ENCODE measurements around the gene DNER.

DNER gene

GRCh38 chr2:229669841-229670240 is 44.5 kb downstream of the DNER start:
- DNase-seq: no peak

GRCh38 chr2:229666811-229667210 is 47.5 kb downstream of the DNER start:
- no peak for DNase-seq

GRCh38 chr2:229665158-229665557 is 49.2 kb downstream of the DNER start:
- no peak for DNase-seq

DNA sequence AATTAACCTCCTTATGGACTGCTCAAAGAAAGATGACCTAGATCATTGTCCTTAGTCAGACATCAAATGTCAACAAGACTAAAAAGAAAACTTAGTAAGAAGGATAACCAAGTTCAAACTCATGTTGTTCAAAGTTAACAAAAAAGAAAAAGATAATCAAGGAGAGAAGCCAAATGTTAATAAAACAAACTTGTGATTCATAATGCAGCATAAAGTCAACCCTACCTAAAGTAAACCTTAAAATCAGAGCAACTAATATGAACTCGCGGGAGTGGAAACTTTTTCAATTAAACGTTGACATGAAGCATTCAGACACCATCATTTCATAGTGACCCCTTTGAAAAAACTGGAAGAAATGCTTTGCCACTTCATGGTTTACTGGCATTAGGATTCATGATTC is 52.9 kb downstream of the DNER start:
- no peak for DNase-seq

- no peak for DNase-seq
Measured at GRCh38 chr2:229660951-229661350, 53.4 kb downstream of the DNER start.

GRCh38 chr2:229660391-229660790 is 54.0 kb downstream of the DNER start:
- no peak for DNase-seq

GRCh38 chr2:229658004-229658403 is 56.4 kb downstream of the DNER start:
- no peak for DNase-seq

DNA sequence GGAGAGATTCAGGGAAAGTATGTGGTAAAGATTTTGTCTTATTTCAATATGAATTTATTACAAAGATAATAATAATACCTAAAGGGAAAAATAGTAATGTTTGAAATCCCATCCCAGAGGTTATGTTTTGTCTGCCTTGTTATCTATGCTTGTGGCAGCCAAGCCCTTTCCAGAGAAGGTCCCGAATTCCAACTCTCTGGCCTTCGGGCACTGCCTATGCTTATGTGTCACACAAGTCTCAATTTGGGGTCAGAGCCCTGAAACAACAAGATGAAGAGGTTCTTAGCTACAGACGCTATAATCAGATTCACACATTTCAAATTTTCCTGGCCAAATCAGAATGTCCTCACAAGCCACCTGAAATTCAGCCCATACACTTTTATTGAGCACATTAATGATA is 59.9 kb downstream of the DNER start:
- DNase-seq: no peak

GRCh38 chr2:229653531-229653930 is 60.8 kb downstream of the DNER start:
- no peak for DNase-seq

GRCh38 chr2:229652796-229653195 is 61.6 kb downstream of the DNER start:
- DNase-seq: no peak

GRCh38 chr2:229650901-229651300 is 63.5 kb downstream of the DNER start:
- no peak for DNase-seq

- no peak for DNase-seq
Measured at GRCh38 chr2:229650059-229650458, 64.3 kb downstream of the DNER start.

DNA sequence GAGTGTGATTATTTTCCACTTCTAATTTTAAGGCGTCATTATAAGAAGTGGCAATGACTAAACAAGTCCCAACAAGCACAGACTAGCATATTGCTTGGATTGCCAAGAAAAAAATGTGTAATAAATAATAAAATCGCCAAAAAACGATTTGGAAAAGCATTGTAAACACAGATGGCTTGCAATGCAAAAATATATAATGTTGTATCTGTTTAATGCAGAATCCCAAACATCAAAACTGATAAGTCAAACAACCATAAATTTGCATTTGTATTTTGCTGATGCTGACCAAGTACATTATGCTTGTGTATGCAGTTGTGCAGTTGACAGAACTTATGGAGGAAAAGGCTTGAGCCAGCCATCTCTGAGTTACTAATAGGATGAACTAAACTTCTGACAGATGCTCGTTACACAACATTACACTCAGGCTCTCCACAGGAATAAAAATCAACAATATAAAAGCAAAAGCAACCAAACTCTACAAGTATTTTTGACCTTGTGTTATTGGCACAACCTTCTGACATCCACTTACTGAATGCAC is 68.1 kb downstream of the DNER start:
- DNase-seq: no peak

GRCh38 chr2:229642371-229642770 is 72.0 kb downstream of the DNER start:
- no peak for DNase-seq

DNA sequence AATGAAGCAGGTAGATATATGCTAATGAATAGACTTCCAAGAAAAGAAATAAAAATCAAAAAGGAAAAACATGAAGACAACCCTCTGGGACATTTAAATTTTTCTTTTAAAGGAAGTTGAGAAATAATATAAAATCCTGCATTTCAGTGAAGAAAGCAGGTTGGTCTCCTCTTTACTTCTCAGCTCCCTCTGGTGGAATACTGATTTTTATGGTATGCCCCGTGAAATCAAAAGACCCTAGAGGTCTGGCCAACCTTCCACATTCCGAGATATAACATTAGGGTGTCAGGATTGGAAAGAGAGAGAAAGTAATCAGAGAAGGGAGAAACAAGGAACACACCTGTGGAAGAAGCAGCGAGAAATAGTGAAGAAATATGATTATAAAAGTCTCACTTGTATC is 72.7 kb downstream of the DNER start:
- DNase-seq: no peak

DNA sequence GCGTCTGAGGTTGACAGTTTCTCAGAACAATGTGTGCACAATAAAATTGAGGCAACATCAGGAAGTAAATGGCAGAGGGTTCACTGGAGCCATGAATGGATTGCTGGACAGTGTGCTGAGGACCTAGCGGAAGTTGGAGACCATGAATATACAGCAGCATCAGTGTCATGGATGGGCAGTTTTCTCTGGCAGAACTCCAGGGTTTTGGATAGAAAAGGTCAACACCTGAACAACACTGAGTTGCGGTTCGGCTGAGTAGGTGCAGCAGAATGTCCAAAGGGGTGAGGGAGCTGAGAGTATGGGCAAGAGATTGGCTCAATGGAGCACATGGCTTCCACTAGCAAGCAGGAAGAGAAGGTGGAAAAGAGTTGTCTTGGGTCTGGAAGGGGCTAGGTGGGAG is 73.7 kb downstream of the DNER start:
- DNase-seq: no peak

DNA sequence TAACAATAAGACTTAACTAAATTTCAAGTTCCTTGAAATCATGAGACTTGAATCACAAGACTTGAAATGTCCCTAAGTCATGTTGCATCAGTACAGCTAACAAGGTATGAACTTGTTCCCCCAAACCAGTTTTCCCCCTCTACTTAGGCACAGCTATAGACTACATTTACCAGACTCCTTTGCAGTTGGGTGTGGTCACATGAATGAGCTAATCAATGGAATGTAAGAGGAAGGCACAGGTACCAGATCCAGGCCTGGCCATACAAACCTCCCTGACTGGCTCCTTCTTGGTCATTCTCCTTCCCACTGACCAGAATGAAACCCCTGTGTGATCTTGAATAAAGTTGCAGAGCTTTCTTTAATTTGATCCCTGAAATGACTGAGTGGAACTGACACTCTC is 77.8 kb downstream of the DNER start:
- no peak for DNase-seq

DNA sequence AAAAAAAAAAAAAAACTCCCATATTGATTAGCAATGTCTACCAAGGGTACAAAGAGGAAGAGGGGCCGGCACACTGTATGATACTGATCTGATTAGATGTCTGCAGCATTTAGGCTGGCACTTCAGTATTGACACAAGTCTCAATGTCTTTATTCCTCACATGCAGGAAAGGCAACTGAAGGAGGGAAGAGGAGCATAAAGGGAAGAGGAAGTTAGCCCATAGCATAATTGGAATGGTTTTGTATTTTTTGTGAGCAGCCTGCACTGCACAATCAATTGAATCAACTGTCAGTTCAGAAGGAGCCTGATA is 79.0 kb downstream of the DNER start:
- DNase-seq: no peak

DNA sequence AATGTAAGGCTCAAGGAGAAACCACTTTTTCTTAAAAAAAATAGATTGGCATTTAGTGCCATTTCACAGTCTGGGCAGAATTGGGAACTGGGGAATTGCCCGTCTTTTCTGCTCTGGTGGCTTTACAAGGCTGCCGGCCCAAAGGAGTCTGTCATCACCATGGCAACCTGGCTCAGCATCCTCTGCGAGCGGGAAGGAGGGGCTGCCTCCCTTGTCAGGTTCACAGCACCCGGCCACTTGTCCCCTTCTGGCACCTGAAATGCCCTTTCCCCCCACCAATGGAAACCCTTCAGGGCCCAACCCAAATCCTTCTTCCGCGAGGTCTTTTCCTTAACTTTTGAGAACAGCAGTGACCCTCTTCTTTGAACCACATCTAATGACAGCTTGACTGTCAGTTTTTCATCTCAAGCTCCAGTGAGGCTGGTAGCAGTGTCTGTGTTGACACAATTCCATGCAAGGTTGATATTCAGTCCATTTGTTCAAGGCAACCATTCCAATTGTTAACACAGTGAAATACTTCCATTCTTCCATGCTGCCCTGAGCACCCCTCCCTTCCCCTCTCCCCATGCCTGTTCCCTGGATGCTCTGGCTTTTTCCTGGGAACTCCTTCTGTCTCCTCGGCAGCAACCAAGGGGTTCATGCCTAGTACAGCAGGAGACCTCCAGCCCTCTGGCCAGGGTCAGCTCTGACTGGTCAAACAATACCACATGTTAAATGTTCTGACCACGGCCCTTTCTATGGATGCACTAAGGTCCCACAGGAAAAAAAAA is 79.6 kb downstream of the DNER start:
- DNase-seq: no peak

DNA sequence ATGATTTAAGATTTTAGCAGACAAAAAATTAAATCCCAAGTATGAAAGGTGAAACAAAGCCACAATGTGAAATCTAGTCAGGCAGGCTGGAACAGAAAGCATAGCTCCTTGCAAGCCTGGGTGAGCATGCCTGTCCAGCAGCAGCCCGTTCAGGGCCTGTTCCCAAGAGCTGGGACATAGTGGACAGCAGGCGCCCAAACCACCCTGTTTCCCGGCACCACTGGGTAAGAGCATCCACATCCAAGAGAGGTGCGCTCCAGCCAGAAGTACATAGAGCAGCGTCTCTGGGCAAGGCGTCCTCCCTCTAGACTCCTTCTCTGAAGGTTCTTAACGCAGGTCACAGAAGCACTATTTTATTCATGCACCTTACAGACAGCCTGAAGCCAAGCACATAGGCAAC is 80.8 kb downstream of the DNER start:
- no peak for DNase-seq

DNA sequence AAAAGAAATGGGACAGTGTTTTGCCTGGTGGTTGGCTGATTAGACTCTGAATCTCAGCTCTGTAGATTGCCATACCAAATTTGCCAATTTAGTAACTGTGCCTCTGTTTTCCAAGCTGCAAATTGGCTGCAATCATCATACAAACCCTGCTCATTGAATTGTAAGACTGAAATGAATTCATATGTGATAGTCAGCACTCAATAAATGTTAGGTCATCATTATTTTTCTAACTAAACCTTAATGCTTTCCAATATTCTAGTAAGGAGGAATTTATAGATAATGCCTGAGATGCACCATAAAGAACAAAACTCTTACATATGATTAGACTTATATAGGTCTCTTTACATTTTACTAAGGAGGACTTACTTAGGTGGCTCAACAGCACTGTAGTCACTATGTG is 85.3 kb downstream of the DNER start:
- DNase-seq: no peak

GRCh38 chr2:229627728-229628127 is 86.6 kb downstream of the DNER start:
- DNase-seq: no peak

- DNase-seq: no peak
Measured at GRCh38 chr2:229622495-229623355, 91.6 kb downstream of the DNER start.

DNA sequence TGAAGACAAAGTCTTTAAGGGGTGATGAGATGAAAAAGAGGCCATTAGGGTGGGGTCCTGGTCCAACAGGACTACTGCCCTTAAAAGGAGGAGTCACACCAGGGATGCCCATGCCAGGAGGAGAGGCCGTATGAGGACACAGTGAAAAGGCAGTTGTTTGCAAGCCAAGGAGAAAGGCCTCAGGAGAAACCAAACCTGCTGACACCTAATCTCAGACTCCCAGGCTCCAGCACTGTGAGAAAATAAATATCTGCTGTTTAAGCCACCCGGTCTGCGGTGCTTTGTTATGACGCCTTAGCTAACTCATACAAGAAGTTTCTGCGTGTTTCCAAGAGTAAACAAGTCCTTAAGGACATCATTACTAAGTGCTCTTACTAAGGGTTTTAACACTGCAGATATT is 93.6 kb downstream of the DNER start:
- DNase-seq: no peak
